Stimulated activated CD8-positive, alpha-beta memory T cell treated with anti-CD3 and anti-CD28 coated beads, Interleukin-15, amount 100 ng/mL, for 4 hours (primary cell): Measurements from ENCODE around the gene RAB3B.
"Not testable (repeated sequence)": the region's sequence is repeated elsewhere in the genome, so short reads cannot be mapped to it uniquely, and the experiment has no call there.

Experiments
- DNase-seq, 2 donors: peaks; one replicate each; pipeline ENCODE4 v3.0.0-alpha.2; 2020; ENCODE audit warnings: low read depth in 2 of 2

Gene RAB3B

GRCh38 chr1:51990478-51990965, at the start of gene RAB3B:
Gene RAB3B, minus strand, starts transcription at chr1:51990700. Its CDS starts 13,583 bp downstream, at chr1:51977117.
- peak; percentile 66 to 73 for DNase-seq

DNA sequence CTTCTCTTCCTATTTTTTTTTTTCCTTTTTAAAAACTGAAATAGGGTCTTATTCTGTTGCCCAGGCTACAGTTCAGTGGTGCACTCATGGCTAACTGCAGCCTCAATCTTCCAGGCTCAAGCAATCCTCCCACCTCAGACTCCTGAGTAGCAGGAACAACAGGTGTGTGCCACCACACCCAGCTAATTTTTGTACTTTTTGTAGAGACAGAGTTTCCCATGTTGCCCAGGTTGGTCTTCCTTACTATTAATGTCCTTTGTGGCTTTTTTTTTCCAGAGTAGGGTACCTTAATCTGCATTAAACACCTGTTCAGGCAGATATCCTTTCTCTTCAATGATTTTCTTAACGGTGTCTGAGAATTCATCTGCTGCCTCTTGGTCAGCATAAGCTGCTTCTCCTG, 47.4 kb upstream of the RAB3B start:
- DNase-seq = no peak

DNA sequence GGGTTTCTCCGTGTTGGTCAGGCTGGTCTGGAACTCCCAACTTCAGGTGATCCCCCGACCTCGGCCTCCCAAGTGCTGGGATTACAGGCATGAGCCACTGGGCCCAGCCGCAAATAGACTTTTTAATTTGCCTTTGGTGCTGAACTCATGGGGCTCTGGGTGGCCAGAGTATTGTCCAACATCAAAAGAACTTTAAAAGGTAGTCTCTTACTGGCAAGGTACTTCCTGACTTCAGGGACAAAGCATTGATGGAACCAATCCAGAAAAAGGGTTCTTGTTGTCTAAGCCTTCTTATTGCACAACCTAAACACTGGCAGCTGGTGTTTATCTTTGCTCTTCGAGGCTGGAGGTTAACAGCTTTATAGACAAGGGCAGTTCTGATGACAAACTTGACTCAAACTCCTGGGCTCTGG, 46.9 kb upstream of the RAB3B start:
- DNase-seq = no peak

DNA sequence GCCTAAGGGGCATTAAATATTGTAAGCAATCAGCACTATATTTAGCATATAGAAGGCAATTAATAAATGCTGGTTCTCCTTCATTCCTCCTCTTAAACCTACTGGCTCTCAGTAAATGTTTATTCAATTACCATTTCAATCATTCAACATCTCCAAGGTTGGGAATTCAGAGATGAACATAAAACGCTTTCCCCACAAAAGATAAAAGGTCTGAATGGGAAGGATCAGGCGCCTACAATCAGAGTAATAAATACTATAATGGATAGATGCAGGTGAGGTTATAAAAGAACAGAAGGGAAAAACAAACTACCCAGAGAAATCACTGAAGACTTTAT, 43.5 kb upstream of the RAB3B start:
- DNase-seq = no peak

DNA sequence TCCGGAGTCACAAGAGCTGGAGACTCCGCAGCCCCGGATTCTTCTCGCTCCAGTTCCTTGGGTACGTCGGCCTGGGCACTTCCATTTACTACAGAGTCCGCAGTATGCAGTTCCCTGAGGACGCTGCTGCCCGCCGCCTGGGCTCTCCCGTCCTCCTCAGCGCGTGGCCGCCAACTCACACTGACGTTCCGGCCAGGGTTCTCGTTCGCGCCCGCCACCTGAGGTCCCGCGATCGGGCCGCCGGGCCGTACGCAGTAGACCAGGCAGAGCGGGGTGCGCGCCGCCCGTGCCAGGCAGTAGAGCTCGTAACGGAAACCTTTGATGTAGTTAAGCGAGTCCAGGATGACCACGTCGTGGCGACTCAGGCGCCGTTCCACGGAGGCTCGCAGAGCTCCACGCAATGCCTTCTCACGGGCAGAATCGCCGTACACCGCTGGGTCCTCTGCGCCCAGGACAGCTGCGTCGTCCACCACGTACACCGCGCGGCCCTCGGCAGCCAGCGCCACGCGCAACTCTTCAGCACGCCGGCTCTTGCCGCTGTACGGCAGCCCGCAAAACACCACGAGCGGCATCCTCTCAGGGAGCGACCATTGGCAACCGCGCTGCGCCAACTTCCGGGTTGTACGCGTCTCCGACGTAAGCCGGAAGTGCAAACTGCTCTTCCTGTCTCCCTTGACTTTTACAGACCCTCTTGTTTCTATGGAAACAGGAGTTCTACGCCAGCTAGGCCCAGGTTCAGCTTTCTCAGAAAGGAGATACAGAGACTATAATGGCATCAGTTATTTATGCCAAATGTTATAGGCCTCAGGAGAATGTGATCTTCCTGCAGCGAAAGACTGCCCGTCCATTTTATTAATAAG, 42.9 kb upstream of the RAB3B start, which contains the start of gene KTI12:
KTI12 (minus strand) TSS at position 621 of the 860 bp plus-strand sequence; CDS start at position 572, 49 bp downstream.
- peak; percentile 70 to 74 for DNase-seq

DNA sequence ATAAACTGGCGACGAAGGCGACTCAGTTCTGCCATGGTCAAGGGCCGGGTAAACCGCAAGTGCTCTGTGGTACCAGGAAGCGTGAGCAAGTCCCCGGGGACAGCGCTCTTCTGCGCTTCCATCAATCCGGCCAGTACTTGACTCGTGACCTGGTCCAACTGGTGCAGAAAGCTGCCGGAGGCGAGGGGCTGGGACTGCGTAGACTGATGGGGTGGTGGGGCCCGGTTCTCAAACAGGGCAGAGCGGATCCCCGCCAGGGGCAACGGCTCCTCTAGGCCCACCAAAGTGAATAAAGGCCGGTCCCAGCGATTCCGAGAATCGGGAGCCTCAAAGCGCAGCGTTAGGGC, 42.3 kb upstream of the RAB3B start:
- DNase-seq = no peak

- DNase-seq = no peak
Observed at GRCh38 chr1:52032124-52032784, 41.8 kb upstream of the RAB3B start.

DNA sequence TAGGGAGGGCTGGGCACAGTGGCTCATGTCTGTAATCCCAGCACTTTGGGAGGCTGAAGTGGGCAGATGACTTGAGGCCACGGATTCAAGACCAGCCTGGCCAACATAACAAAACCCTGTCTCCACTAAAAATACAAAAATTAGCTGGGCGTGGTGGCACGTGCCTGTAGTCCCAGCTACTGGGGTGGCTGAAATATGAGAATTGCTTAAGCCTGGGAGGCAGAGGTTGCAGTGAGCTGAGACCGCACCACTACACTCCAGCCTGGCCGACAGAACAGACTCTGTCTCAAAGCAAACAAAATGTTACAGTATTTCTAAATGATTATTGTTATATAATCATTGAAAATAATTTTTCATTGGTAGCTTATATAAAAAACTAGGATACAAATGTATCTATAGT, 38.3 kb upstream of the RAB3B start:
- not testable (repeated sequence) for DNase-seq

DNA sequence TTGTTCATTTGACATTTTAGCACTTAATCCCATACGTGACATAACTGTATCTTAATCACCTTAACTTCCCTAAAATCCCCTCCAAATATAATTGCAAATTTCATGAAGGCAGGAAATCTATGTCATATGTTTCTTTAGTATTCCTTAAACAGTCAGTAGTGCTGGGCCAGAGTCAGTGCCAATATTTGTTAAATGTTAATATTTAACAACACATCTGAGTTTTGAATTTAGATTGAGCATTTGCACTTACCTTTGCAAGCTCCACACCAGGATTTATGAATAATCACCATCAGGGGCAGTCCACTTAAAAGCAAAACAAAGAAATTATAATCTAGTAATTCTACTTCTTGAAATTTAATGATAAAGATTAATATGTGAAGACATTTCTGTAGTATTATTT, 37.8 kb upstream of the RAB3B start:
- no peak for DNase-seq

GRCh38 chr1:52026278-52026677, 35.8 kb upstream of the RAB3B start:
- DNase-seq = no peak

GRCh38 chr1:52022133-52022532, 31.6 kb upstream of the RAB3B start:
- no peak for DNase-seq

GRCh38 chr1:52008071-52008809, 17.7 kb upstream of the RAB3B start:
- DNase-seq = no peak

DNA sequence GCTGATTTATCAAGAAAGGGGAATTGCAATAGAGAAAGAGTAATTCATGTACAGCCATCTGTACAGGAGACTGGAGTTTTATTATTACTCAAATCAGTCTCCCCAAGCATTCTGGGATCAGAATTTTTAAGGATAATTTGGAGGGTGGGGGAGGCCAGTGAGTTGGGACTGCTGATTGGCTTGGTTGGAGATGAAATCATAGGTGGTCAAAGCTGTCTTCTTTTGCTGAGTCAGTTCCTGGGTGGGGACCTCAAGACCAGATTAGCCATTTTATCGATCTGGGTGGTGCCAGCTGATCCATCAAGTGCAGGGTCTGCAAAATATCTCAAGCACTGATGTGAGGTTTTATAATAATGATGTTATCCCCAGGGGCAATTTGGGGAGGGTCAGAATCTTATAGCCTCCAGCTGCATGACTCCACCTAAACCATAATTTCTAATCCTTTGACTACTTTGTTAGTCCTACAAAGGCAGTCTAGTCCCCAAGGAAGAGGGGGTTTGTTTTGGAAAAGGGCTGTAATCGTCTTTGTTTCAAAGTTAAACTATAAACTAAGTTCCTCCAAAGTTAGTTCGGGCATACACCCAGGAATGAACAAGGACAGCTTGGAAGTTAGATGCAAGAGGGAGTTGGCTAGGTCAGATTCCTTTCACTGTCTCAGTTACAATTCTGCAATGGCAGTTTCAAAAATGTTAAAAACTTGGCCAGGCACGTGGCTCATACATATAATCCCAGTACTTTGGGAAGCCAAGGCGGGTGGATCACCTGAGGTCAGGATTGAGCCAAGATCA, 16.9 kb upstream of the RAB3B start:
- no peak for DNase-seq

GRCh38 chr1:52006081-52006553, 15.6 kb upstream of the RAB3B start:
- DNase-seq = not testable (repeated sequence)

DNA sequence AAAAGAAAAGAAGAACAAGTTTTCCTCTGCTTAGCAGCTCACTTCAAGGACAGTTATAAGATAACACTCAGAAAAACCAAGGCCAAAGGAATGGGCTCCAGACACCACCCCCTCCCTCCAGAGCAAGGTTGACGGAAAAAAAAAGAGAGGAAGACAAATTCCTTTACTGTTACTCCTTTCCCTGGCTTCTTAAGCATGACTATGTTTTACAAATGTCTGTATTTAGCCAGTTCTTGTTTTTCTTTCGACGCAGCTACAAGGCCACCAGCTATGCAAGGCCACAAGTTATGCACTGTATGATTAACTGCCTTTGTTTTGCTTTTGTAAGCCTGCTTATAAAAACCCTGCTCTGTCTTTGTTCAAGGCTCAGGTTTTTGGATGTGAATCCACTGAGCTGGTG, 15.0 kb upstream of the RAB3B start:
- not testable (repeated sequence) for DNase-seq

DNA sequence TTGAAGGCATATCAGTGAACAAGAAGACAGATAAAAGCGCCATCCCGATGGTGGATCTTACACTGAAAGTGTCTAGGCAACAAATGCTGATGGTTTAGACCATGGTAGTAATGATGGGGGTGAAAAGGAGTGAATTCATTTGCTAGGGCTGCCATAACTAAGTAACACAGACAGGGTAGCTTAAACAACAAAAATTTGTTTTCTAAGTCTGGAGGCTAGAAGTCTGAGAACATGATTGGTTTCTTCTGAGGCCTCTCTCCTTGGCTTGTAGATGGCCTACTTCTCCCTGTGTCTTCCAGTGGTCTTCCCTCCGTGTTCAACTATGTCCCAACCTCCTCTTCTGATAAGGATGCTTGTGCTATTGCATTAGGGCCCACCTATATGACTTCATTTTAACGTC, 13.4 kb upstream of the RAB3B start:
- DNase-seq = no peak

- DNase-seq = peak in 1 of 2 donors; percentile 15
Observed at GRCh38 chr1:52002038-52002917, 11.8 kb upstream of the RAB3B start.

GRCh38 chr1:51998701-51999100, 8.2 kb upstream of the RAB3B start:
- DNase-seq = no peak

- DNase-seq = no peak
Observed at GRCh38 chr1:51997974-51998382, 7.5 kb upstream of the RAB3B start.
